VCaP (cell line): ENCODE results near the gene RPRD1B.

Experiments
- H3K27ac ChIP-seq: fragments of 450-650 bp; 2 replicates; pipeline ENCODE4 v1.5.1; 2017
- TF ChIP-seq, protein P1 (sequence below): fragments of 450-650 bp; conservative IDR thresholded peaks from 2 replicates; pipeline ENCODE4 v1.5.1; 2017; ENCODE audit warnings: mild to moderate bottlenecking, moderate library complexity

The RPRD1B gene

DNA sequence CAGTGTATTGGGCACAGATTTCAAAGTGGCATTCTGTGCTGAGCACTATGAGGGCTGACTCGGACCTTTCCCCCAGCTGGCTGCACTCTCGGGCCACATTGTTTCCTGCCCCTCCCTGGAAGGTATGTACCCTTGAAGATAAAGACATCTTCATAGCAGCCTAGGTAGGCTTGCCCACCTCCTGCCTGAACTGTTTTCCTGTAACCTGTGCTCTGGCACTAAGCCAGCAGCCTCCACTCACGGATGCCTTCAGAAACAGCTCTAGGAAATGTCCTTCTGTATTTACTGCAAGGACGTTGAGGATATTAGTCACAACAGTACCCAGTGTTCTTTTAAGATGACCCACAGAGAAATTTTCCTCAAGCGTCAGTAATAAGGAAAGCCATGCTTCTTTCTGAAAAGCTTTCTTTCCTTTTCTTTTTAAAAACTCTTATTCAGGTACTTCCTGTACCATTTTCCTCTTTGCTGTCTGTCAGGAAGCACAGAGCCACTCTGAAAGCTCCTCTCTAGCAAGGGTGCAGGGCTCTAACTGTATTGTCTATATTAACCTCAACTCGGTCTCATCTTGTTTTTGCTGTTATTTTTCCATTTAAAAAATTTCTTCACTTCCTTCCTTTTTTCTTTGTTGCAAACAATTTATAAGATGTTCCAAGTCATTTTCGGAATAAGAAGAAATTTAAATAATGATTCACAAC, 43.8 kb upstream of the RPRD1B start:
- H3K27ac ChIP-seq, result peak overlapping the region; percentile 87

DNA sequence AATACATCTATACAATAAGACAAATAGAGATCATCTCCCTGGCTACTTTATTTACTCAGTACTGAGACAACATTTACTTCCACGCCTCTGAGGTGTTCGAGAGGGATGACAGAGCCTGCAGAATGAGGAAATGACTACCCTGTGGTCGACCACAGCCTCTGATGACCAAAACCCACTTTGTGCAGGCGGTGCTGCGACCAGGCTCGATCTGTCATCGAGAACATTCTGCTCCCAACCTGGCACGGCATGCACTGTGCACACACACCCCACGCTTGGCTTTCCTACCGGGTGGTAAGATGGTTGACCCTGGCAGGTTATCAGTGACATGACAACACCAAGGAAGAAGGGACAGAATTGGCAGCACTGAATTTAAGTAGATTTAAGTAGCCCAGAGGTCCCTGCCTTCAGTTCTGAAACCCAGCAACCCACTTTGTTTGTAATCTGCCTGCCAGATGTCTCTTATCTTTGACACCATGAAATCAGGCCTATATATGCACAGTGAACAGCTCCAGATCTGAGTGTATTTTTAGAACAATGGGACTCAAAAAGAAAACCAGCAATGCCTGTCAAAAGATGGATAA, 42.9 kb upstream of the RPRD1B start:
- TF ChIP-seq, protein P1, sequence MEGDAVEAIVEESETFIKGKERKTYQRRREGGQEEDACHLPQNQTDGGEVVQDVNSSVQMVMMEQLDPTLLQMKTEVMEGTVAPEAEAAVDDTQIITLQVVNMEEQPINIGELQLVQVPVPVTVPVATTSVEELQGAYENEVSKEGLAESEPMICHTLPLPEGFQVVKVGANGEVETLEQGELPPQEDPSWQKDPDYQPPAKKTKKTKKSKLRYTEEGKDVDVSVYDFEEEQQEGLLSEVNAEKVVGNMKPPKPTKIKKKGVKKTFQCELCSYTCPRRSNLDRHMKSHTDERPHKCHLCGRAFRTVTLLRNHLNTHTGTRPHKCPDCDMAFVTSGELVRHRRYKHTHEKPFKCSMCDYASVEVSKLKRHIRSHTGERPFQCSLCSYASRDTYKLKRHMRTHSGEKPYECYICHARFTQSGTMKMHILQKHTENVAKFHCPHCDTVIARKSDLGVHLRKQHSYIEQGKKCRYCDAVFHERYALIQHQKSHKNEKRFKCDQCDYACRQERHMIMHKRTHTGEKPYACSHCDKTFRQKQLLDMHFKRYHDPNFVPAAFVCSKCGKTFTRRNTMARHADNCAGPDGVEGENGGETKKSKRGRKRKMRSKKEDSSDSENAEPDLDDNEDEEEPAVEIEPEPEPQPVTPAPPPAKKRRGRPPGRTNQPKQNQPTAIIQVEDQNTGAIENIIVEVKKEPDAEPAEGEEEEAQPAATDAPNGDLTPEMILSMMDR, result no peak
- peak overlapping the region; percentile 87 for H3K27ac ChIP-seq

More for the DNA sequence above, 43.8 kb upstream of the RPRD1B start:
- TF ChIP-seq, protein P1, result no peak

DNA sequence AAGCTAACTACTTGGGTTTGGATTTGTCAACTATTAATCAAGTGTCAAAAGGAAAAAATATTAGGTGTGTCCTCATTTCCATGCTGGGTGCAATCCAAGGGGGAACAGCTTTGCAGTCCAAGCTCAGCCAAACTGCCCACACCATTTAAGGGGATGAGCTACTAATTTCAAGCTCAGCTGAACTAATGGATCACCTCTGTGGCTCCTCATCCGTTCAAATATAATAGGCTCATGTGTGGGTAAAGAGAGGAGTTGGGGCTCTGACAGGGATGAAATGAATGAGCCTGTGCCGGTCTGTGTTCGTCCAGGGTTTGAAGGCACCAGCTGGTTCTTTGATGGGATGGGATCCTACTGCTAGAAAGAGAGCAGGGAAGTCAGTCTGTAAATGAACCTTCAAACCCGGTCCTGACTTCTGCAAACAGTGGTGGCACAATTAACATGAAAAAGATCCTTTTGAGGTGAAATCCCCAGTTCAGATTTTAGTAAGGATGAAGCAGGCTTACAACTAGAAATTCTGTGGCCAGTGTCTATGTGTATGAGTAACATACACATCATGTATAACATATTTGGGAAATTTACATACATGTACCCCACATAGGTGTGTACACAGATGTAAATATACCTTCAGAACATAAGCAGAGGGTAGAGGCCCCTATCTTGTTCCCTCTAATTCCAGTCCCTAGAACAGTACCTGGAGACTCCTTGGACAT, 42.2 kb upstream of the RPRD1B start:
- peak overlapping the region; percentile 87 for H3K27ac ChIP-seq
- TF ChIP-seq, protein P1, result no peak

DNA sequence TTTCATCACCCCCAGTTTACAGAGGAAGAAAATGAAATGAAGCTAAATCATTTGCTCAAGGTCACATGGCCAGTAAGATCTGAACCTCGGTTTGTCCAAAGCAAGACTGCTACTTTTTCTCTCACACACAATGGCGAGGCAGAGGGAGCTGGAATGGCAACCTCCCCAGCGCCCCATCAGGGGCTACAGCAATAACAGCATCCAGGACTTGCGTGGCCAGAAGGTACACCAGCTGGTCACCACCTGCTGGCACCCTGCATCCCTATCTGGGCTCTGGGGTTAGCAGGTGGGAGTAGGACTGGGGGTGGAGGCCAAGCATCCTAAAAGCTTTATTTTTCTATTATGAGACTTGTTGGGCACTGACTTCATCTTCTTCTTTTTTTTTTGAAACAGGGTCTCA, 41.6 kb upstream of the RPRD1B start:
- H3K27ac ChIP-seq, result peak overlapping the region; percentile 87
- TF ChIP-seq, protein P1, result no peak

DNA sequence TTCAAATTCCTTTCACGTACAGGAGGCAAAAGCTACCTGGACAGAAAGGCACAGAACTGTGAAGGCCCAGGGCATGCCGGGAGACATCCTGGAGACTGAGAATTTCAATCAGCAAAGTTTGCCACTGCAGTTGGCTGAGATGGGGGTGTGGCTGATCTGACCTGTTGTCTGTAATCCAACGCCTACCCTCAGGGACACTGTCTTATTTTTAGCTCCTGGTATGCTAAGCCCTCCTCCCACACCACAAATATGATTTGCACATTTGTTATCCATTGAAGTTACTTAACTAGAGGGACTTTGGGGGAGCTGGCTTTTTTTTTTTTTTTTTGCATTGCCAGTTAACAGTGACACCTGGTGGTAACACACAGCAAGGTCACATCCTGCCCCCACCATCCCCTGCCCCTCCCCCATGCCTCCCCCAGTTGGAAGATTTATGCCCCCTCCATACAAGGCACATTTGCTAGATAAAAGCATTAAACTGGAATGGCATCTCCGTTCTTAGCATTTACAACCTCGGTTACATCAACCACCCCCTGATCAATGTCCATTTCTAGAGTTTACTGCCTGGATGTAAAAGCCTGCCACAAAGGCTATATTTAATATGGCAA, 40.6 kb upstream of the RPRD1B start:
- peak overlapping the region; percentile 87 for H3K27ac ChIP-seq
- TF ChIP-seq, protein P1, result peak; percentile 83

DNA sequence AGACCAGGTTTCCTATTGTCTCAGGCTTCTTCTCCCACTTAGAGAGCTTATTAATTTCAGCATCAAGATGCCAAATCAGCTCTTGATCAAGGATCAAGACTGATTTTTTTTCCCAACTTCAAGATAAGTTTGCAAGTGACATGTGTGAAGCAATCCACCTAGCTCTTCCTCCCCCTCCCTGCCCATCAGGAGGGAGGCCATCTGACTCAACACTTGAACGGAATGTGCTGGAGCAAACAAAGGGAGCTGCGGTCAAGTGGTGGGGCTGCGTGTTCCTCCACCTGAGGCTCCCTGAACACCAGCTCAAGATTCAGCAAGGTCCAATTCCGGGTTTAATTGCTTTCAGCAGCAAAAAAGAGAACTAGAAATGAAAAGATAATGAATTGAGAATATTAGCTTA, 39.0 kb upstream of the RPRD1B start:
- H3K27ac ChIP-seq, result peak overlapping the region; percentile 61; the same call in 1 of the 2 replicates
- TF ChIP-seq, protein P1, result no peak
